Adrenal gland (tissue), 12 donors: Measurements from ENCODE around the gene NAT10. TPM values are rescaled to one million over a fixed set of nuclear protein-coding genes. Genes with fewer than 3 reads are reported as not detected.
A peak's percentile ranks its signal among the peaks of the same experiment; 100 is the strongest.

Experiments used
- DNase-seq, 7 donors: peaks; one replicate each; pipeline ENCODE4 v3.0.0-alpha.2; 2019 to 2020
- H3K27ac ChIP-seq, 5 donors: fragments of 200-600 bp; sonication (generic) in 4 of 5; 1 replicate in 3 of 5; 2 replicates in 2 of 5; pipeline versions ENCODE4 v1.5.1 to v1.8.0; 2016 to 2020; ENCODE audit warnings: mild to moderate bottlenecking in 1 of 5
- H3K27me3 ChIP-seq: fragments of 200-600 bp; 2 replicates; pipeline ENCODE4 v1.8.0; 2021
- H3K36me3 ChIP-seq, 2 donors: fragments of 200-600 bp; replicated peaks in 1 of 2; 1 replicate in 1 of 2; 2 replicates in 1 of 2; pipeline versions ENCODE4 v1.5.1 to v1.8.0; 2018 to 2022
- H3K4me1 ChIP-seq, 2 donors: fragments of 200-600 bp; replicated peaks in 1 of 2; 1 replicate in 1 of 2; 2 replicates in 1 of 2; pipeline versions ENCODE4 v1.5.1 to v1.8.0; 2018 to 2021
- H3K4me3 ChIP-seq, 4 donors: fragments of 200-600 bp; sonication (generic) in 3 of 4; one replicate each; pipeline ENCODE4 v1.5.1; 2016 to 2018
- H3K9me3 ChIP-seq, 3 donors: fragments of 200-600 bp; sonication (generic) in 1 of 3; replicated peaks in 1 of 3; 1 replicate in 2 of 3; 2 replicates in 1 of 3; pipeline versions ENCODE4 v1.5.1 to v1.8.0; 2016 to 2021
- POLR2A ChIP-seq, 2 donors: fragments of 450-650 bp; IDR thresholded peaks; one replicate each; pipeline ENCODE4 v1.6.1; 2017; ENCODE audit warnings: antibody characterized with exemption in 2 of 2, mild to moderate bottlenecking in 2 of 2, moderate library complexity in 1 of 2
- WGBS, 4 donors: extraction: QIAGEN DNeasy Blood & Tissue Kit in 2 of 4; methylation state at CpG; one replicate each; pipeline versions ENCODE4 v1.1.5 to v1.1.7; 2013 to 2017; 5-methylcytosine and 5-hydroxymethylcytosine counted together
- intact Hi-C, 2 donors: fragments of 100-400 bp; cut with DNase I; formaldehyde crosslinking; loops; one replicate each; pipeline versions ENCODE4 v1.14.1 to v1.15.0; 2022 to 2023
- polyA plus RNA-seq, 3 donors: library from polyadenylated mRNA; stranded (reverse); fragments of 200-250 nt in 2 of 3; fragments of 350-450 nt in 1 of 3; fragmentation: Illumina TruSeq in 1 of 3; extraction: RNeasy Lipid Tissue Mini Kit (QIAGEN cat#74804) in 1 of 3; gene quantifications; one replicate each; pipeline ENCODE4 v1.2.3, GENCODE V29; 2013 to 2014
- total RNA-seq, 9 donors: library from RNA; depleted of rRNA in 4 of 9; stranded (reverse); fragments of >200 nt in 4 of 9; fragments of 120-200 nt in 1 of 9; fragmentation: NEBNext Ultra II Directional in 1 of 9; extraction: Animal tissue kit (Norgen Biotek cat#: 25700) in 1 of 9; gene quantifications; one replicate each; pipeline versions ENCODE4 v1.1.0 to v1.2.4, GENCODE V29; 2013 to 2023
- TF ChIP-seq, protein P1 (sequence below), 6 experiments: fragments of 450-650 bp in 4 of 6; fragments of 200-600 bp in 2 of 6; sonication (generic) in 1 of 6; IDR thresholded peaks; 1 replicate in 5 of 6; 2 replicates in 1 of 6; pipeline versions ENCODE4 v1.5.1 to v1.8.0; 2016 to 2021; ENCODE audit warnings: antibody characterized with exemption in 6 of 6, mild to moderate bottlenecking in 2 of 6, moderate library complexity in 1 of 6
- donor health status: healthy with polysubstance abuse.
- donor health status: Bipolar disorder and iron deficiency.
- donor health status: DM: yes; HTN: yes; CAD: no.
- donor health status: DM: no; HTN: no; CAD: no.
- donor health status: DM: no; HTN: no; CAD: no.
- donor health status: DM: yes; HTN: yes; CAD: no.

Gene NAT10
- total and polyA plus RNA-seq, 12 donors, result 16.8 to 65.2 (median 45.5) TPM

DNA sequence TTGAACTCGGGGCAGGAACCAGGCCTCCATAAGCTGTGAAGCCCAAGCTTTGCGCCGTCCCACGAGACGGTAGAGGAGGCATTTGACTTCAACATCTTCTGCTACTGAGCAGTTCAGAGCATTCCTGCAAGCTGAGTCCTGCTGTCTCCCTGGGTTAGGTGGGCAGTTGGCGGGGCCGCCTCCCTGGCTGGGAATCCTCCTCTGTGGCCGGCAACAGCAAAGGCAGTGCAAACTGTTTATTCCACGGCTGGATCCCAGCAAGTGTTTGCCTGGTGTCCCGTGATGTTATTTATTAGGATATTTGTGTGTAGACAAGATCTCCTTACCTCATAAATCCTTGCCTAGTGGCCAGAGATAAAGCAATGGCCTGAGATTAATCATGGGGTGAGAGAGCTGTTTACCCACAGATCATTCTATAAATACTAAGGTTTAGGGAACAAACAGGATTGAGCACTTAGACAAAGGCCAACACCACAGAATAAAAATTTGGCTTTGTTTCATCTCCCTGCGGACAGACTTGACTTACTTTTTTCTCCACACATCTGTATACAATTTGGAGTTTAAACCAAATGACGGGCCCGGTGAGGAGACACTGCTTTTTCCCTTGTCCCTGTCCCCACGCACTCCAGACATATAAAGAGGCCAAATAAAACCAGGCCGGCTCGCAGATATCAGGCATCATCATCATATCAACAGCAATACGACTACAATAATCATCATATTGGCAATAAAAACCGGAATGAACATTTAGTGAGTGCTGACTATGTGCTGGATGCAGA lies 63.4 kb downstream of the NAT10 start:
- DNase-seq, result no peak
- no peak for TF ChIP-seq POLR2A (IDR thresholded peaks at IDR 0.05)
- TF ChIP-seq, protein P1, sequence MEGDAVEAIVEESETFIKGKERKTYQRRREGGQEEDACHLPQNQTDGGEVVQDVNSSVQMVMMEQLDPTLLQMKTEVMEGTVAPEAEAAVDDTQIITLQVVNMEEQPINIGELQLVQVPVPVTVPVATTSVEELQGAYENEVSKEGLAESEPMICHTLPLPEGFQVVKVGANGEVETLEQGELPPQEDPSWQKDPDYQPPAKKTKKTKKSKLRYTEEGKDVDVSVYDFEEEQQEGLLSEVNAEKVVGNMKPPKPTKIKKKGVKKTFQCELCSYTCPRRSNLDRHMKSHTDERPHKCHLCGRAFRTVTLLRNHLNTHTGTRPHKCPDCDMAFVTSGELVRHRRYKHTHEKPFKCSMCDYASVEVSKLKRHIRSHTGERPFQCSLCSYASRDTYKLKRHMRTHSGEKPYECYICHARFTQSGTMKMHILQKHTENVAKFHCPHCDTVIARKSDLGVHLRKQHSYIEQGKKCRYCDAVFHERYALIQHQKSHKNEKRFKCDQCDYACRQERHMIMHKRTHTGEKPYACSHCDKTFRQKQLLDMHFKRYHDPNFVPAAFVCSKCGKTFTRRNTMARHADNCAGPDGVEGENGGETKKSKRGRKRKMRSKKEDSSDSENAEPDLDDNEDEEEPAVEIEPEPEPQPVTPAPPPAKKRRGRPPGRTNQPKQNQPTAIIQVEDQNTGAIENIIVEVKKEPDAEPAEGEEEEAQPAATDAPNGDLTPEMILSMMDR (IDR thresholded peaks at IDR 0.05), result no peak
- no peak overlapping the region for H3K4me3 ChIP-seq
- WGBS, 4 donors, result 76 to 80% (median 77%) methylated on average over 18 of the region's 18 CpGs
- H3K9me3 ChIP-seq, result no peaks in the 10 kb centered on the region
- intact Hi-C loops, result no loop called here
- peaks cover 0 to 5% of the 10 kb centered on the region in 2 donors for H3K36me3 ChIP-seq
- H3K27ac ChIP-seq, result no peak overlapping the region
- H3K4me1 ChIP-seq, result peaks cover 0 to under 1% of the 10 kb centered on the region in 2 donors
- no peaks in the 10 kb centered on the region for H3K27me3 ChIP-seq

DNA sequence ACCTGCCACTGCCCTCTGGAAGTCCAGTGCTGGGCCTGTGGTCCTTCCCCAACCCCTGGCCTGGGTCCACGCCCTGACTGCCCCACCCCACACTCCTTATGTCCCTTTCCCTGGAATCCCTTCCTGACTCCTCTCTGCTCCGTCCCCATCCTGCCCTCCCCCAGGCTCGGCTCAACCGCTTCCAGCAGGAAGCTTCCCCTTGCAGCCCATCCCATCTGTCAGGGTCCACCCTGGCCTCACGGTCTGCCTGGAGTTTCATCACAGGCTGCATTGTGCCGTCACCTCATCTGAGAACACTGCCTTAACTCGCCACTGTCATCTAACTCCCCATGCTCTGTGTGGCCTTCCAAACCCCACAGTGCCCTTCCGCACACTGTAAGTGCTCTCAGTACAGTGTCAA lies 64.3 kb downstream of the NAT10 start:
- intact Hi-C loops, result loop anchor here (5.0 to 10.0 kb wide), 2 partner anchors 172 to 325 kb away; no protein-coding TSS in a partner anchor

DNA sequence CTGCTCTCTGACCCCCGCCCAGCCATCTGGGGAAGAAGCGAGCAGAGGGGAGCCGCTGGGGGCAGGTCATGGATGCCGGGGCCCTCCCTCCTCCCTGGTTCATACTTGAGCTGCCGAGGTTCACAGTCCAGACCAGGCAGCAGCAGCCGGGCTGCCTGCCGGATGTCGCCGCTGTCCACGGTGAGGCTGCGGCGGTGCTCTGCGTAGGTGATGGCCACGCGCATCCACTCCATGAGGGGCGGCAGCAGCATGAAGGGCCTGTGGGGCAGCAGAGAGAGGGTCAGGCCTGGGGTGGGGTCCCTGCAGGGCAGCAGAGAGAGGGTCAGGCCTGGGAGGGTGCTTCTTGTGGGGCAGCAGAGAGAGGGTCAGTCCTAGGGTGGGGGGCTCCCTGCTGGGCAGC lies 67.6 kb downstream of the NAT10 start:
- H3K27ac ChIP-seq, result no peak overlapping the region
- no peaks in the 10 kb centered on the region for H3K27me3 ChIP-seq
- TF ChIP-seq, protein P1 (IDR thresholded peaks at IDR 0.05), result no peak
- no peak for TF ChIP-seq POLR2A (IDR thresholded peaks at IDR 0.05)
- 83 to 96% (median 94%) methylated on average over 1 to 16 of the region's 16 CpGs for WGBS, 4 donors
- no peak overlapping the region for H3K4me3 ChIP-seq
- H3K9me3 ChIP-seq, result no peaks in the 10 kb centered on the region
- peaks cover 0 to 5% of the 10 kb centered on the region in 2 donors for H3K36me3 ChIP-seq
- DNase-seq, result no peak
- intact Hi-C loops, result loop anchor here (2.0 to 10.0 kb wide), 3 partner anchors 176 to 322 kb away; partner anchors contain the start of gene ABTB2 (in 1 of the 2)
- peaks cover 0 to 13% of the 10 kb centered on the region in 2 donors for H3K4me1 ChIP-seq

More for the DNA sequence above, 64.3 kb downstream of the NAT10 start:
- H3K27me3 ChIP-seq, result no peaks in the 10 kb centered on the region
- H3K27ac ChIP-seq, result no peak overlapping the region
- H3K4me1 ChIP-seq, result peaks cover 0 to 9% of the 10 kb centered on the region in 2 donors
- WGBS, 4 donors, result 75 to 84% (median 77%) methylated on average over 8 of the region's 8 CpGs
- no peak for DNase-seq
- H3K4me3 ChIP-seq, result no peak overlapping the region
- H3K36me3 ChIP-seq, result peaks cover 0 to 5% of the 10 kb centered on the region in 2 donors
- H3K9me3 ChIP-seq, result no peaks in the 10 kb centered on the region
- TF ChIP-seq POLR2A (IDR thresholded peaks at IDR 0.05), result no peak
- TF ChIP-seq, protein P1 (IDR thresholded peaks at IDR 0.05), result no peak

DNA sequence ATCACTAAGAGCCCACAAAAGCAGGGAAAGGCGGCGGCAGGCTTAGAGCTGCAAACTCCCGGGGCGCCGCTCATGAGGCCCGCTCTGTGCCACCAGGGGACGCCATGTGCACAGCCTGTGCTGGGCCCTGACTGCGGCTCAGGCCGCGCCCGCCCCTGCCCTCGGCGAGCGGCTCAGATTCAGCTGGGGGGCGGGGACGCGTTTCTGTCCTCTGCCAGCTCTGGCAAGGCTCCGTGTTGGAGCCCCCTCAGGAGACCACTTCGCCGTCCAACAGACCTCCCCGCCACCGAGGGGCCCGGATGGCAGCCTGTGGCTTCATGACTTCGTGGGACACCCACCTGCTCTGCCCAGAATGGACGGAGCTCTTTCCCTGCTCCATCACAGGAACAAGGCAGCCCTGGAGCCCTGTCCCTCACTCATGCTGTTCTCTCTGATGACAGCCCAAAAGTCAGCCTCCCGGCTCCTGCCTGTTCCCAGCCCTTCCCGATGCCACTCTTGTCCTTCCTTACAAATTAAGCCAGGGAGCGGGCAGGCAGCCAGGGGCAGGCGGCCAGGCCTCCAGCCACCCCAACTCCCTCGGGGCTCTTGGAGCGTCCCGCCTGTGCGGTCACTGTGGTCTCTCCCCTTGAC lies 69.1 kb downstream of the NAT10 start:
- no peak overlapping the region for H3K27ac ChIP-seq
- peaks cover 0 to 13% of the 10 kb centered on the region in 2 donors for H3K4me1 ChIP-seq
- H3K36me3 ChIP-seq, result peaks cover 0 to 5% of the 10 kb centered on the region in 2 donors
- peak overlapping the region in 1 of 4 donors; percentile 28 for H3K4me3 ChIP-seq
- no peaks in the 10 kb centered on the region for H3K27me3 ChIP-seq
- H3K9me3 ChIP-seq, result no peaks in the 10 kb centered on the region
- TF ChIP-seq POLR2A (IDR thresholded peaks at IDR 0.05), result no peak
- TF ChIP-seq, protein P1 (IDR thresholded peaks at IDR 0.05), result peak; percentile 86 to 99 (median 96)
- DNase-seq, result peak; percentile 71 to 90 (median 86)
- WGBS, 4 donors, result 11 to 28% (median 16%) methylated on average over 14 to 33 of the region's 33 CpGs
- intact Hi-C loops, result loop anchor here (2.0 to 10.0 kb wide), 3 partner anchors 177 to 320 kb away; partner anchors contain the start of gene ABTB2 (in 1 of the 2)
